ENCODE measurements around the gene TBC1D32. TPM values are rescaled to one million over a fixed set of nuclear protein-coding genes. Genes with fewer than 3 reads are reported as not detected.

Gene TBC1D32
- total RNA-seq, 1 experiment from 2014 or later: 9.0 TPM

DNA sequence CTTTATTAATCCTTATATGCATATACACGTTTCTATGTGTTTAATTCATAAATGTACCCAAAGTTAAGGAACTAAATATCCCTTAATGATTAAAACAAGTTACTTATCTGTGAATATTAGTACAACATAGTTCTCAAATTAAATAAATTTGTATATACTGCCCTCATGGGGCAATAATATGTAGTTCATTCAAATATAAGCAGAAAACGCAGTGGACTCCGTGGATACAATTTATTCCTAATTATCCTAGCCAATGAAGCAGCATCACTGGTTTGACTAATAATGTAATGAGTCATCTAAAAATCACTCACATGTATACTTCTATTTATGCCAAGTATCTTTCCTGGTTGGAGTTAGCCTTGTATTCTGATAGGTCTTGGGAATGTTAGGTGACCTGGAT lies 111.6 kb downstream of the TBC1D32 start:
- H3K27me3 Mint-ChIP-seq (ENCODE audit: low read depth): no peaks in the 10 kb centered on the region
- no CpG with 5 or more reads among the region's 3 CpGs for WGBS (ENCODE audit: extremely low coverage, insufficient read length, low lambda C conversion rate)
- no peaks in the 10 kb centered on the region for H3K4me1 ChIP-seq (ENCODE audit: insufficient read depth, low read length)

More for the DNA sequence above, 111.6 kb downstream of the TBC1D32 start:
- Histone ChIP-seq H3K14ac (ENCODE audit: insufficient read depth, low read length) (no peak overlapping the region), H2BK15ac (ENCODE audit: low read depth, low read length) (no peak overlapping the region), H3K9ac (ENCODE audit: extremely low read depth, insufficient read length, low read length) (no peak overlapping the region), H2BK12ac (ENCODE audit: insufficient read length, low read depth, low read length) (no peak overlapping the region), H2BK5ac (ENCODE audit: insufficient read length, low read length) (no peak overlapping the region), H4K5ac (ENCODE audit: insufficient read length, low read depth, low read length) (no peak overlapping the region), H2BK20ac (ENCODE audit: low read depth, low read length, poor library complexity, severe bottlenecking) (no peak overlapping the region), H3K27me3 (ENCODE audit: insufficient read depth, low read length) (no peaks in the 10 kb centered on the region), H3K27ac (ENCODE audit: insufficient read length, low read depth, low read length) (no peak overlapping the region), H3K9me3 (ENCODE audit: control insufficient read depth, low read depth, low read length) (no peaks in the 10 kb centered on the region), H2BK120ac (ENCODE audit: low read depth, low read length, poor library complexity, severe bottlenecking) (no peak overlapping the region), H3K18ac (ENCODE audit: insufficient read length, low read depth, low read length) (no peak overlapping the region), H2AK5ac (ENCODE audit: insufficient read length, low read length) (no peak overlapping the region), H3K79me2 (ENCODE audit: insufficient read depth, low read length) (no peaks in the 10 kb centered on the region), H3K56ac (ENCODE audit: insufficient read length, low read depth, low read length) (no peak overlapping the region), H4K91ac (ENCODE audit: insufficient read length, low read depth, low read length) (no peak overlapping the region), H3K79me1 (ENCODE audit: insufficient read depth, low read depth, low read length, poor library complexity, severe bottlenecking) (no peaks in the 10 kb centered on the region), H3T11ph (ENCODE audit: low read length) (no peak overlapping the region), H4K20me1 (ENCODE audit: control insufficient read depth, insufficient read depth, insufficient read length) (no peaks in the 10 kb centered on the region), H3K4ac (ENCODE audit: low read depth, low read length) (no peak overlapping the region), H4K8ac (replicated peaks; ENCODE audit: insufficient read length, low read depth, low read length) (no peak overlapping the region), H3K23me2 (ENCODE audit: insufficient read length, low read depth, low read length, poor library complexity, severe bottlenecking) (no peaks in the 10 kb centered on the region), H2AFZ (ENCODE audit: low read length) (no peak overlapping the region), H3K23ac (ENCODE audit: insufficient read length, low read depth, low read length) (no peak overlapping the region), H3K4me2 (ENCODE audit: insufficient read depth, insufficient read length, low read length) (no peak overlapping the region)
- TF ChIP-seq, protein P1, sequence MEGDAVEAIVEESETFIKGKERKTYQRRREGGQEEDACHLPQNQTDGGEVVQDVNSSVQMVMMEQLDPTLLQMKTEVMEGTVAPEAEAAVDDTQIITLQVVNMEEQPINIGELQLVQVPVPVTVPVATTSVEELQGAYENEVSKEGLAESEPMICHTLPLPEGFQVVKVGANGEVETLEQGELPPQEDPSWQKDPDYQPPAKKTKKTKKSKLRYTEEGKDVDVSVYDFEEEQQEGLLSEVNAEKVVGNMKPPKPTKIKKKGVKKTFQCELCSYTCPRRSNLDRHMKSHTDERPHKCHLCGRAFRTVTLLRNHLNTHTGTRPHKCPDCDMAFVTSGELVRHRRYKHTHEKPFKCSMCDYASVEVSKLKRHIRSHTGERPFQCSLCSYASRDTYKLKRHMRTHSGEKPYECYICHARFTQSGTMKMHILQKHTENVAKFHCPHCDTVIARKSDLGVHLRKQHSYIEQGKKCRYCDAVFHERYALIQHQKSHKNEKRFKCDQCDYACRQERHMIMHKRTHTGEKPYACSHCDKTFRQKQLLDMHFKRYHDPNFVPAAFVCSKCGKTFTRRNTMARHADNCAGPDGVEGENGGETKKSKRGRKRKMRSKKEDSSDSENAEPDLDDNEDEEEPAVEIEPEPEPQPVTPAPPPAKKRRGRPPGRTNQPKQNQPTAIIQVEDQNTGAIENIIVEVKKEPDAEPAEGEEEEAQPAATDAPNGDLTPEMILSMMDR (conservative IDR thresholded peaks at IDR 0.05): peak; percentile 54; the same call in 2 of the 3 replicates
- peaks cover 0 to 11% (median 4%) of the 10 kb centered on the region in 3 experiments; a peak in 4 of 7 replicates for H3K36me3 Mint-ChIP-seq (ENCODE audit: insufficient read depth in 1 of 3, low read depth in 3 of 3)
- 0 out of 5 replicates have a peak, but pooled peaks cover 0 to 2% of the 10 kb centered on the region in 2 experiments for H3K9me3 Mint-ChIP-seq
- no peaks in the 10 kb centered on the region for H3K4me1 Mint-ChIP-seq
- H3K4me3 Mint-ChIP-seq: no peak overlapping the region
- no peak overlapping the region for H3K27ac Mint-ChIP-seq
- DNase-seq: no peak
